GM12875 (cell line): ENCODE data around the gene DNAH6.

Experiments used
- H3K4me3 ChIP-seq: one replicate; pipeline ENCODE4 v1.5.1; 2011; ENCODE audit warnings: low read depth, low read length, control low read depth
- CTCF ChIP-seq: IDR thresholded peaks from 2 replicates; pipeline ENCODE4 v1.5.1; 2011; ENCODE audit warnings: low read depth, mild to moderate bottlenecking, control low read depth, inconsistent platforms, low read length, moderate library complexity, borderline replicate concordance; ENCODE audit not compliant: insufficient read depth

DNAH6 gene

GRCh38 chr2:84841577-84841976, 325.3 kb downstream of the DNAH6 start:
- TF ChIP-seq CTCF, result no peak
- H3K4me3 ChIP-seq, result no peak overlapping the region

- H3K4me3 ChIP-seq, result no peak overlapping the region
- no peak for TF ChIP-seq CTCF
Observed at GRCh38 chr2:84844141-84844540, 327.8 kb downstream of the DNAH6 start.

GRCh38 chr2:84846041-84846663, 329.9 kb downstream of the DNAH6 start:
- TF ChIP-seq CTCF, result no peak
- no peak overlapping the region for H3K4me3 ChIP-seq

GRCh38 chr2:84846741-84847142, 330.4 kb downstream of the DNAH6 start:
- no peak for TF ChIP-seq CTCF
- no peak overlapping the region for H3K4me3 ChIP-seq

GRCh38 chr2:84847326-84848050, 331.2 kb downstream of the DNAH6 start:
- H3K4me3 ChIP-seq, result no peak overlapping the region
- TF ChIP-seq CTCF, result no peak

- no peak overlapping the region for H3K4me3 ChIP-seq
- TF ChIP-seq CTCF, result no peak
Observed at GRCh38 chr2:84849271-84849952, 333.1 kb downstream of the DNAH6 start.
